Measurements from ENCODE around the gene RIPOR3. TPM values are rescaled to one million over a fixed set of nuclear protein-coding genes. Genes with fewer than 3 reads are reported as not detected.

RIPOR3 gene
- total RNA-seq, 2 experiments from 2014 or later, result not detected

- Mint-ChIP-seq H3K4me3 (no peak overlapping the region), H3K27me3 (no peaks in the 10 kb centered on the region), H3K27ac (peak overlapping the region; percentile 81), H3K4me1 (ENCODE audit: low read depth) (peaks cover 90% of the 10 kb centered on the region), H3K36me3 (peaks cover 72% of the 10 kb centered on the region), H3K9me3 (no peaks in the 10 kb centered on the region)
- POLR2A ChIA-PET, result interaction anchor here (1.1 to 7.2 kb wide), 10 partner anchors 8 to 79 kb away, joined by 4 to 56 read pairs (median 12); partner anchors contain the start of gene PTPN1
- intact Hi-C loops (cut with micrococcal nuclease), result loop anchor here (5.0 kb wide), 3 partner anchors 225 to 750 kb away; partner anchors contain the start of genes SLC9A8 and UBE2V1
- CTCF ChIA-PET, result interaction anchor here (1.3 to 2.3 kb wide), 9 partner anchors 8 to 84 kb away, joined by 5 to 14 read pairs (median 8); no protein-coding TSS in a partner anchor
- DNase-seq, result no peak
Observed at GRCh38 chr20:50562262-50562701, 129.1 kb downstream of the RIPOR3 start.

- Mint-ChIP-seq H3K27me3 (no peaks in the 10 kb centered on the region), H3K36me3 (peaks cover 68% of the 10 kb centered on the region), H3K4me1 (ENCODE audit: low read depth) (peaks cover 88% of the 10 kb centered on the region), H3K9me3 (no peaks in the 10 kb centered on the region), H3K27ac (peak overlapping the region; percentile 97), H3K4me3 (peak overlapping the region; percentile 82)
- intact Hi-C loops (cut with micrococcal nuclease), result loop anchor here (1.0 to 5.0 kb wide), 10 partner anchors 9 to 749 kb away; partner anchors contain the start of genes PTPN1, SLC9A8 and UBE2V1
- peak; percentile 86 for DNase-seq
- CTCF ChIA-PET, result interaction anchor here (1.0 to 2.3 kb wide), 11 partner anchors 9 to 83 kb away, joined by 3 to 14 read pairs (median 6); no protein-coding TSS in a partner anchor
- POLR2A ChIA-PET, result interaction anchor here (0.6 to 7.2 kb wide), 16 partner anchors 8 to 1062 kb away, joined by 3 to 56 read pairs (median 6); partner anchors contain the start of gene PTPN1
Observed at GRCh38 chr20:50561379-50562078, 129.8 kb downstream of the RIPOR3 start.

GRCh38 chr20:50560867-50561266, 130.5 kb downstream of the RIPOR3 start:
- H3K9me3 Mint-ChIP-seq, result no peaks in the 10 kb centered on the region
- ChIA-PET CTCF (interaction anchor here (0.8 to 2.3 kb wide), 13 partner anchors 9 to 82 kb away, joined by 3 to 14 read pairs (median 6); no protein-coding TSS in a partner anchor), POLR2A (interaction anchor here (0.7 to 7.2 kb wide), 11 partner anchors 7 to 74 kb away, joined by 4 to 56 read pairs (median 11); partner anchors contain the start of gene PTPN1)
- peaks cover 88% of the 10 kb centered on the region for H3K4me1 Mint-ChIP-seq (ENCODE audit: low read depth)
- peak overlapping the region; percentile 97 for H3K27ac Mint-ChIP-seq
- no peaks in the 10 kb centered on the region for H3K27me3 Mint-ChIP-seq
- DNase-seq, result no peak
- peak overlapping the region; percentile 82 for H3K4me3 Mint-ChIP-seq
- intact Hi-C loops (cut with micrococcal nuclease), result loop anchor here (1.0 to 5.0 kb wide), 10 partner anchors 9 to 749 kb away; partner anchors contain the start of genes PTPN1, SLC9A8 and UBE2V1
- H3K36me3 Mint-ChIP-seq, result peaks cover 66% of the 10 kb centered on the region

GRCh38 chr20:50559856-50560638, 131.3 kb downstream of the RIPOR3 start:
- intact Hi-C loops (cut with micrococcal nuclease), result loop anchor here (2.0 to 5.0 kb wide), 5 partner anchors 43 to 748 kb away; partner anchors contain the start of genes SLC9A8 and UBE2V1
- no peak for DNase-seq
- no peaks in the 10 kb centered on the region for H3K9me3 Mint-ChIP-seq
- CTCF ChIA-PET, result interaction anchor here (0.8 to 1.8 kb wide), 7 partner anchors 10 to 49 kb away, joined by 3 to 8 read pairs (median 4); no protein-coding TSS in a partner anchor
- POLR2A ChIA-PET, result interaction anchor here (0.7 to 7.2 kb wide), 3 partner anchors 12 to 46 kb away, joined by 5 to 56 read pairs (median 21); no protein-coding TSS in a partner anchor
- H3K36me3 Mint-ChIP-seq, result peaks cover 62% of the 10 kb centered on the region
- peak overlapping the region; percentile 50 for H3K4me3 Mint-ChIP-seq
- no peaks in the 10 kb centered on the region for H3K27me3 Mint-ChIP-seq
- peak overlapping the region; percentile 97 for H3K27ac Mint-ChIP-seq
- H3K4me1 Mint-ChIP-seq (ENCODE audit: low read depth), result peaks cover 84% of the 10 kb centered on the region

GRCh38 chr20:50559149-50559548, 132.2 kb downstream of the RIPOR3 start:
- peaks cover 56% of the 10 kb centered on the region for H3K36me3 Mint-ChIP-seq
- no peaks in the 10 kb centered on the region for H3K9me3 Mint-ChIP-seq
- H3K27ac Mint-ChIP-seq, result peak overlapping the region; percentile 97
- DNase-seq, result no peak
- CTCF ChIA-PET, result interaction anchor here (1.1 to 2.2 kb wide), 5 partner anchors 11 to 48 kb away, joined by 3 to 7 read pairs (median 4); no protein-coding TSS in a partner anchor
- peak overlapping the region; percentile 50 for H3K4me3 Mint-ChIP-seq
- no peaks in the 10 kb centered on the region for H3K27me3 Mint-ChIP-seq
- peaks cover 75% of the 10 kb centered on the region for H3K4me1 Mint-ChIP-seq (ENCODE audit: low read depth)
- POLR2A ChIA-PET, result interaction anchor here (7.2 kb wide), 1 partner anchor 11 kb away, joined by 56 read pairs; no protein-coding TSS in a partner anchor
- intact Hi-C loops (cut with micrococcal nuclease), result no loop called here

GRCh38 chr20:50558483-50558925, 132.8 kb downstream of the RIPOR3 start:
- CTCF ChIA-PET, result interaction anchor here (0.5 to 2.2 kb wide), 5 partner anchors 9 to 47 kb away, joined by 3 to 7 read pairs (median 4); no protein-coding TSS in a partner anchor

GRCh38 chr20:50557549-50558134, 133.7 kb downstream of the RIPOR3 start:
- Mint-ChIP-seq H3K4me1 (ENCODE audit: low read depth) (peaks cover 61% of the 10 kb centered on the region), H3K4me3 (no peak overlapping the region), H3K27me3 (no peaks in the 10 kb centered on the region), H3K9me3 (no peaks in the 10 kb centered on the region), H3K27ac (peak overlapping the region; percentile 31), H3K36me3 (peaks cover 48% of the 10 kb centered on the region)
- intact Hi-C loops (cut with micrococcal nuclease), result no loop called here
- POLR2A ChIA-PET, result no interaction called here
- CTCF ChIA-PET, result interaction anchor here (1.7 to 2.2 kb wide), 3 partner anchors 10 to 46 kb away, joined by 4 to 7 read pairs (median 5); no protein-coding TSS in a partner anchor
- DNase-seq, result no peak

More at GRCh38 chr20:50558483-50558925, 132.8 kb downstream of the RIPOR3 start:
- Mint-ChIP-seq H3K27me3 (no peaks in the 10 kb centered on the region), H3K4me1 (ENCODE audit: low read depth) (peaks cover 68% of the 10 kb centered on the region), H3K4me3 (no peak overlapping the region), H3K36me3 (peaks cover 56% of the 10 kb centered on the region), H3K27ac (peak overlapping the region; percentile 62), H3K9me3 (no peaks in the 10 kb centered on the region)
- intact Hi-C loops (cut with micrococcal nuclease), result no loop called here
- DNase-seq, result no peak
- POLR2A ChIA-PET, result no interaction called here

- Mint-ChIP-seq H3K36me3 (peaks cover 37% of the 10 kb centered on the region), H3K27ac (peak overlapping the region; percentile 55), H3K27me3 (no peaks in the 10 kb centered on the region), H3K9me3 (no peaks in the 10 kb centered on the region), H3K4me3 (no peak overlapping the region), H3K4me1 (ENCODE audit: low read depth) (peaks cover 44% of the 10 kb centered on the region)
- intact Hi-C loops (cut with micrococcal nuclease), result no loop called here
- ChIA-PET CTCF (interaction anchor here (0.7 to 1.9 kb wide), 3 partner anchors 8 to 15 kb away, joined by 3 to 5 read pairs (median 5); no protein-coding TSS in a partner anchor), POLR2A (interaction anchor here (1.7 kb wide), 1 partner anchor 39 kb away, joined by 4 read pairs; no protein-coding TSS in a partner anchor)
- DNase-seq, result no peak
Observed at GRCh38 chr20:50555662-50556061, 135.7 kb downstream of the RIPOR3 start.

GRCh38 chr20:50554694-50555579, 136.4 kb downstream of the RIPOR3 start:
- POLR2A ChIA-PET, result interaction anchor here (1.7 kb wide), 1 partner anchor 38 kb away, joined by 4 read pairs; no protein-coding TSS in a partner anchor
- H3K4me1 Mint-ChIP-seq (ENCODE audit: low read depth), result peaks cover 38% of the 10 kb centered on the region
- DNase-seq, result peak; percentile 60
- H3K36me3 Mint-ChIP-seq, result peaks cover 38% of the 10 kb centered on the region
- no peaks in the 10 kb centered on the region for H3K9me3 Mint-ChIP-seq
- H3K27me3 Mint-ChIP-seq, result no peaks in the 10 kb centered on the region
- CTCF ChIA-PET, result interaction anchor here (0.7 to 1.6 kb wide), 3 partner anchors 11 to 21 kb away, joined by 3 to 5 read pairs (median 4); no protein-coding TSS in a partner anchor
- intact Hi-C loops (cut with micrococcal nuclease), result no loop called here
- no peak overlapping the region for H3K4me3 Mint-ChIP-seq
- H3K27ac Mint-ChIP-seq, result no peak overlapping the region

- intact Hi-C loops (cut with micrococcal nuclease), result no loop called here
- DNase-seq, result no peak
- peaks cover 32% of the 10 kb centered on the region for H3K36me3 Mint-ChIP-seq
- H3K27me3 Mint-ChIP-seq, result no peaks in the 10 kb centered on the region
- ChIA-PET CTCF (interaction anchor here (0.6 to 1.4 kb wide), 3 partner anchors 19 to 87 kb away, joined by 3 read pairs; no protein-coding TSS in a partner anchor), POLR2A (interaction anchor here (1.1 to 1.2 kb wide), 2 partner anchors 9 to 34 kb away, joined by 3 to 4 read pairs; no protein-coding TSS in a partner anchor)
- no peaks in the 10 kb centered on the region for H3K9me3 Mint-ChIP-seq
- H3K4me1 Mint-ChIP-seq (ENCODE audit: low read depth), result peaks cover 38% of the 10 kb centered on the region
- H3K27ac Mint-ChIP-seq, result no peak overlapping the region
- H3K4me3 Mint-ChIP-seq, result no peak overlapping the region
Observed at GRCh38 chr20:50552979-50553378, 138.4 kb downstream of the RIPOR3 start.
